Mucosa of descending colon (tissue), 3 donors: ENCODE results near the gene AMBP. TPM values are rescaled to one million over a fixed set of nuclear protein-coding genes. Genes with fewer than 3 reads are reported as not detected.

Source experiments
- ATAC-seq: fragments of 200-7000 bp; cut with Tn5 transposase; one replicate; pipeline ENCODE4 v1.9.1; 2020; ENCODE audit warnings: mild to moderate bottlenecking, moderate library complexity
- DNase-seq, 3 donors: peaks; one replicate each; pipeline ENCODE4 v3.0.0-alpha.2; 2020
- H3K36me3 ChIP-seq: fragments of 200-600 bp; one replicate; pipeline ENCODE4 v1.8.0; 2021; ENCODE audit warnings: low read depth, mild to moderate bottlenecking
- H3K4me1 ChIP-seq: fragments of 200-600 bp; one replicate; pipeline ENCODE4 v1.8.0; 2021; ENCODE audit warnings: low read depth, mild to moderate bottlenecking
- H3K4me3 ChIP-seq: fragments of 200-600 bp; one replicate; pipeline ENCODE4 v1.8.0; 2021; ENCODE audit warnings: mild to moderate bottlenecking
- H3K9me3 ChIP-seq: fragments of 200-600 bp; one replicate; pipeline ENCODE4 v1.8.0; 2021; ENCODE audit warnings: mild to moderate bottlenecking
- CTCF ChIP-seq: fragments of 200-600 bp; IDR thresholded peaks from one replicate; pipeline ENCODE4 v1.8.0; 2022; ENCODE audit warnings: antibody characterized with exemption, mild to moderate bottlenecking
- intact Hi-C, 2 donors: fragments of 100-400 bp; cut with DNase I in 1 of 2; cut with micrococcal nuclease in 1 of 2; formaldehyde crosslinking; loops; one replicate each; pipeline versions ENCODE4 v1.11.0 to v1.11.1; 2022; cut with DNase I, micrococcal nuclease
- total RNA-seq, 3 donors: library from RNA; stranded (reverse); fragmentation: NEBNext Ultra II Directional in 2 of 3; extraction: Animal tissue kit (Norgen Biotek cat#: 25700) in 2 of 3; gene quantifications; one replicate each; pipeline versions ENCODE4 v1.2.1 to v1.2.4, GENCODE V29; 2021 to 2023
- donor health status: DM: no; HTN: no; CAD: no; lungs with moderate emphysema.
- donor health status: DM: no; HTN: no; CAD: no.
- donor health status: DM: no; HTN: yes; CAD: no.

The AMBP gene
- total RNA-seq, 3 donors from 2014 or later, result 0.63 to 0.81 TPM; not detected in 1

DNA sequence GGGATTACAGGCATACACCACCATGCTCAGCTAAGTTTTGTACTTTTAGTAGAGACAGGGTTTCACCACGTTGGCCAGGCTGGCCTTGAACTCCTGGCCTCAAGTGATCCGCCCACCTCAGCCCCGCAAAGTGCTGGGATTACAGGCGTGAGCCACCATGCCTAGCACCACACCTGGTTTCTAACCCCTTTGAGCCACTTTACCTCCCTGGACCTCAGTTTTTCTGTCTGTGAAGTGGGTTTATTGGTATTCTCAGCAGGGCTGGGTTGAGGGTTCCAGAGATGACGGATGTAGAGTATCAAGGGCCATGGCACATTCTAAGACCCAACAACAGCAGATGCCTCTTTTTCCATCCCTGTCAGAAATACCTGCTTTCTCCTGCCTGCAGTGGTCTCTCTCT is 38.6 kb downstream of the AMBP start:
- H3K4me3 ChIP-seq, result no peak overlapping the region
- no peaks in the 10 kb centered on the region for H3K36me3 ChIP-seq
- no peaks in the 10 kb centered on the region for H3K4me1 ChIP-seq
- no peak for TF ChIP-seq CTCF
- H3K9me3 ChIP-seq, result no peaks in the 10 kb centered on the region
- intact Hi-C loops, result no loop called here
- DNase-seq, result peak in 1 of 3 donors; percentile 10
- ATAC-seq, result no peak

- H3K36me3 ChIP-seq, result no peaks in the 10 kb centered on the region
- H3K4me1 ChIP-seq, result no peaks in the 10 kb centered on the region
- H3K4me3 ChIP-seq, result no peak overlapping the region
- H3K9me3 ChIP-seq, result no peaks in the 10 kb centered on the region
- TF ChIP-seq CTCF, result no peak
- DNase-seq, result no peak
- ATAC-seq, result no peak
- intact Hi-C loops, result no loop called here
Observed at GRCh38 chr9:114038724-114039313, 39.3 kb downstream of the AMBP start.

DNA sequence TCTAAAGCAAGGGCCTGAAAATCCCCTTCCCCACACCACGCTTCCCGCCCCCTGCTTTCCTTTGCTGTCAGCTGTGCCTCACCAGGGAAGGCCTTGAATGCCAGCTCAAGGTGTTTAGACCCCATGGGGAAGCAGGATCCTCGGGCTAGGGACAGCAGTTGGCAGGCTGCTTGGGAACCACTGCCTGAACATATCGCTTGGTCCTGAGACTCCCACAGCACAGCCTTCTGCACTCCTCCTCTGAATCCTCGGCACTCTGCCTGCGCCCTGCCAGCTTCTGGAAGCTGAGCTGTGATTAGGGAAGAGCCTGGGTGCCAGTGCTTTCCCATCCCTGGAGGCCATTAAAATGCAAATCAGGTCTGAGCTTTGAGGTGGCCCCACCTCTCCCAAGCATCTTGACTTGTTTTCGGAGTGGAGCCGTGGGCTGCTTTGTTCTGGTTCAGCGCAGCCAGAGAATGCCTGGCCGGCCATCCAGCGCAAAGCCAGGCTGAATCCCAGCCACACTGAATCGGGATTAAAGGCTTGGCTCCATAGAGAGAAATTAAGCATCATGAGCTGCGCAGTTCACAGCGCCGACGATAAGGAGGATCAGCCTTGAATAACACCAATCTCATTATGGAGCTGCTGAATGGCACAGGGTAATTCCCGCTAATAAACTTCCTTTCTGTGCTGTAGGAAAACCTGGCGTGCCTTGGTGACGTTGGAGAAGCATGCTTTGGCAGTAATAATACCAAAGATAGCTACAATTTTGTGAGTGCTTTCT is 40.0 kb downstream of the AMBP start:
- ATAC-seq (no peak), DNase-seq (peak in 1 of 3 donors; percentile 36)
- Histone ChIP-seq H3K36me3 (no peaks in the 10 kb centered on the region), H3K9me3 (no peaks in the 10 kb centered on the region), H3K4me1 (no peaks in the 10 kb centered on the region), H3K4me3 (no peak overlapping the region)
- no peak for TF ChIP-seq CTCF
- intact Hi-C loops, result no loop called here

DNA sequence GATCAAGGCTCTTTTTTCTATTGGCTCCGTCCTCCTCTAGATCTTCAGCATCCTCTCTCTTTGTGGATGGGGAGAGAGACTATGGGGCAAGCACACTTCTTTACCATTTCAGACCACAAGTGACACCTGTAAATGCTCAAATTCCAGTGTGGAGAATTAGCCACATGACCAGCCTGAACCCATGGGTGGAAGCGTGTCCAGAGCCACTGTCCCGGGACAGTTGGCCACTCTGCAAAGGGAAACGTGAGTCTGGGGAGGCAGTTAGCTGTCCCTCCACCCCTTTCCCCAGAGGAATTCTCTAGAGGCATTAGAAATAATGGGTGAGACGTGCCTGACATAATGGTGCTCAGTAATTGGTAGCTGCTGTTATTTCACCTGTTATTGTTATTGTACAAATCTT is 40.9 kb downstream of the AMBP start:
- intact Hi-C loops, result no loop called here
- Histone ChIP-seq H3K9me3 (no peaks in the 10 kb centered on the region), H3K4me3 (no peak overlapping the region), H3K36me3 (no peaks in the 10 kb centered on the region), H3K4me1 (no peaks in the 10 kb centered on the region)
- no peak for TF ChIP-seq CTCF
- ATAC-seq (no peak), DNase-seq (no peak)

DNA sequence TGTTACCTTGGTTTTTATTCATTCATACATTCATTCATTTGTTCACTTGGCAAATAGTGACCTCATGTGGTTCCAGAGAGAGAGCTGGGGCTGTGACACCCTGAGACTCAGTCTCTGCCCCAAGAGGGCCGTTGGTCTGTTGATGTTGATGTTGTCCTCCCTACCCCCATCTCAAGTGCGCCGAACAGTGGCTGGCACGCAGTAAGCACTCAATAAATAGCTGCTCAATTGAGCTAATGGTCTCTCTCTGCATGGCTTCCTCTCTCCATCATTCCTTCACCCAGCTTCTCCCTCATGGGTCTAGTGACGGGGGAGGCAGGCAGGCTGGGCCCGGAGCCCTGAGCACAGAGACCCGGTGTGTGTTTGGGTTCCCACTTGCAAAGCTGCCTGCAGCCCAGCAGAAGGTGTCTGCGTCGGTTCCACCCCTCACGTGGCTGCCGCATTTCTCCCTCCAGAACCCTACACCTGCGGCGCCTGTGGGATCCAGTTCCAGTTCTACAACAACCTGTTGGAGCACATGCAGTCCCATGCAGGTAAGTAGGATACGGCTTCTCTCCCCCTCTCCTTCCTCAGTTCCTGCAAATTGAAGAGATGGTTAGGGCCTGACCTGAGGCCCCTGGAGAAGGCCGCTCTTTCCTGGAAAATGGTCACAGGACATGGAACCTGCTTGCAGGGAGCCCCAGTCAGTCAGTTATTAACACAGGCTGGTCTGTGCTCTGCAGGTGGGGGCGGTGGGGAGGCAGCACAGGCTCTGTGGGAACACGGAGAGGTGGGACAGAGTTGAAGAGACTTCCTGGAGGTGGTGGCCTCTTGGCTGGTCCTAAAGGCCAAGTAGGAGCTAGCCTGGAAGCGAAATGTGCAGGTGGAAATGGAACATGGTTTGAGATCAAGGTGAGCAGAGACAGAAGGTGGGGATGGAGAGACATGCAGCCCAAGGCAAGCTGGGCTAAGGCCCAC is 42.0 kb downstream of the AMBP start:
- H3K36me3 ChIP-seq, result no peaks in the 10 kb centered on the region

More for the DNA sequence above, 42.0 kb downstream of the AMBP start:
- Histone ChIP-seq H3K4me3 (no peak overlapping the region), H3K4me1 (no peaks in the 10 kb centered on the region), H3K9me3 (no peaks in the 10 kb centered on the region)
- intact Hi-C loops, result no loop called here
- no peak for DNase-seq
- ATAC-seq, result no peak
- no peak for TF ChIP-seq CTCF
